H7 (cell line): Measurements from ENCODE around the gene DAB2. TPM values are rescaled to one million over a fixed set of nuclear protein-coding genes. Genes with fewer than 3 reads are reported as not detected.

Experiments
- DNase-seq: peaks from one replicate; pipeline ENCODE4 v3.0.0; 2012
- H3K27me3 ChIP-seq: 2 replicates; pipeline ENCODE4 v1.6.0; 2011; ENCODE audit warnings: mild to moderate bottlenecking, low read length; ENCODE audit not compliant: control insufficient read depth, insufficient read depth
- H3K36me3 ChIP-seq: replicated peaks from 2 replicates; pipeline ENCODE4 v1.5.1; 2011; ENCODE audit warnings: low read length; ENCODE audit not compliant: control insufficient read depth, insufficient read depth
- H3K4me3 ChIP-seq: 2 replicates; pipeline ENCODE4 v1.5.1; 2011; ENCODE audit warnings: low read depth, mild to moderate bottlenecking, control low read depth, low read length, moderate library complexity; ENCODE audit not compliant: insufficient read depth
- total RNA-seq: library from RNA; depleted of rRNA; stranded (reverse); fragments of >200 nt; shearing (Covaris generic); gene quantifications from 2 replicates; pipeline ENCODE4 v1.2.3, GENCODE V29; 2014

Gene DAB2
- total RNA-seq, 1 experiment from 2014 or later, result 3.7 TPM

DNA sequence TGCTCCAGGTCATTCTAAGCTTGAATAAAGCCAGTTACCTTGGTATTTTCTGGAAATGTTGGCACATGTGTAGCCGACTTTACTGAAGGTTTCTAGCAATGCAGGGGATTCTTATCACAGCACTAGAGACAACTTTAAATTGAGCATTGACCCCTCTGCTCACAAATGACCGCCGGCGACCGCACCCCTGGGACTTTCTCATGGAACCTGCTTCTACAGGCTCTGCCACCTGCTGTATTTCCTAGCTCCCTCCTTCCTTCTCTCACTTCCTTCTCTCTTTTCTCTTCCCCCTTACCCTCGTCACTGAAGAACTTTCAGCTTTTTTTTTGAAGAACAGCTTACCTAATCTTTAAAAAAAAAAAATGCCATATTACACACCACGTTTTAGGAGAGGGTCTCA is 30.9 kb upstream of the DAB2 start:
- Histone ChIP-seq H3K36me3 (no peaks in the 10 kb centered on the region), H3K27me3 (no peaks in the 10 kb centered on the region), H3K4me3 (no peak overlapping the region)
- DNase-seq, result no peak

DNA sequence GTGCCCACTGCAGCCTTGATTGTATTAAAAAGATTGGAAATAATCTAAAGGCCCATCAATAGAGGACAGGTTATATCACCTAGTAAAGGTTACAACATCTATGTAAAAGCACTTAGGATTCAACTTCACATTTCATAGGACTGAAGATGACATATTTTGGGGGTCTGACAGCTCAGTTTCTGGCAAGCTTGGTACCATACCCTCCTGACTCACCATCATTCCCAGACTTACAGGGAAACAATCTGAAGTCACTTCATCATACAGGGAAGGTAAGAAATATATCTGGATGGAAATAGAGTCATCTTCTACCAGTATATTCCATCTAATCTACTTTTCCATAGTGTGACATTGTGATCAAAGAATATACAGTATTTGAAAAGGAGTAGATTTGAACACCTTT is 28.8 kb upstream of the DAB2 start:
- H3K27me3 ChIP-seq, result no peaks in the 10 kb centered on the region
- no peak for DNase-seq
- H3K4me3 ChIP-seq, result no peak overlapping the region
- no peaks in the 10 kb centered on the region for H3K36me3 ChIP-seq

DNA sequence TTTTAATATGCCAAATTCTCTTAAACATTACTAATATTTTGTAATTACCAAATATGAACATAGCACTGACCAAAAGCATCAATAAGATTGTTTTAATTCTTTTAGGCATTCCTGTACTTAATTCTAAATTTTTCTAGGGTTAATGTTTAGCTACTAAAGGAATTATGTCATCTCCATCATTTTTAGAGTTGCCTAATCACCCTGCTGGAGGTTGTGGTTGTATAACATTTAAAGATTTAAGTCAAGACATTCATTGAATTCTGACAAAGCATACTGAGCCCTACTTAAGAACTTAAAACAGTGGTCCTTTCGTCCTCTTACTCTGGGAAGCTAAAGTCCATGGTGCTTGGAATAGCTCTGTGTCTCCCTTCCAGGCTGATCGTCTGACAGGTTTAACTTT is 28.1 kb upstream of the DAB2 start:
- Histone ChIP-seq H3K4me3 (no peak overlapping the region), H3K27me3 (no peaks in the 10 kb centered on the region), H3K36me3 (no peaks in the 10 kb centered on the region)
- no peak for DNase-seq

DNA sequence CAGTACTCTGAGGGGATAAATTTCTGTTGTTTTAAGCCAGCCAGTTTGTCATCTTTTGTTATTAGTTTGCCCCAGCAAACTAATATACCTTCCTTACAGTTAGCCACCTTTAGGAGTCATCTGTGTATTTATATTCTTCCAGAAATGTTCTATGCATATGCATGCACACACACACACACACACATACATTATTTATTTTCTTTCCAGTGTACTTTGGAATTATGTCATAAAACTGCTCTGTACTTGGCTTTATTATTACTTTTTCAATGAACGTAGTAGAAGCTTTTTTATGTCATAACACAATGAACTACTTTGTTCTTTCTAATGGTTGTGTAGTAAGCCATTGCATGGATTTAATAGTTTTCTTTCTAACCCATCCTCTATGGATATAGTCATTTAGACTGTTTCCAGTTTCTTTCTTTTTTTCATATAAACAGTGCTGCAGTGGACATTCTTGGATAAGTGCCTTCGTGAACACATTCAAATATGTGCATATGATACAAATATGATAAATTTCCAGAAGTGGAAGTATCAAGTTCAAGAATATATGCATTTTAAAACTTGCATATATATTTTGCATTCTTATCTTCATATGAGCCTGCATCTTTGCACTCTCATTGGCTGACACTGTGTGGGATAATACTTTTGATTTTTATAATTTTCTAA is 26.6 kb upstream of the DAB2 start:
- H3K4me3 ChIP-seq, result no peak overlapping the region
- H3K36me3 ChIP-seq, result no peaks in the 10 kb centered on the region

DNA sequence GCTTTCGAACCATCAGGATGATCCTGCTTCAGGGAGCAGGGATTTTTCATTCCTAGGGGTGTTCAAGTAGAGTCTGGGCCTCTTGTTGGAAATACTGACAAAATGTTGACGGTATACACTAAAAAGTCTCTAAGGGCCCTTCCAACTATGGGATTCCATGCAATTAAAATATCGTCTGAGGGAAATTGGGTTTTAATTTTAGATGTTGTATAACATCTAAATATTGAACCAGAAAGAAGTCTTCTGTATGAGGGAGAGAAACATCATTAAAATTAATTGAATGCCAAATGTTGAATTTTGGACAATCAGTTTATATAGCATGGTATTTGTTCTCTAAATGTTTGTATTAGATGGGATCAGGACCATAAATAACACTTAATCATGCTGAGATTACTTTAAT is 25.7 kb upstream of the DAB2 start:
- Histone ChIP-seq H3K27me3 (no peaks in the 10 kb centered on the region), H3K36me3 (no peaks in the 10 kb centered on the region)

More for the DNA sequence above, 26.6 kb upstream of the DAB2 start:
- H3K27me3 ChIP-seq, result no peaks in the 10 kb centered on the region
- DNase-seq, result no peak

DNA sequence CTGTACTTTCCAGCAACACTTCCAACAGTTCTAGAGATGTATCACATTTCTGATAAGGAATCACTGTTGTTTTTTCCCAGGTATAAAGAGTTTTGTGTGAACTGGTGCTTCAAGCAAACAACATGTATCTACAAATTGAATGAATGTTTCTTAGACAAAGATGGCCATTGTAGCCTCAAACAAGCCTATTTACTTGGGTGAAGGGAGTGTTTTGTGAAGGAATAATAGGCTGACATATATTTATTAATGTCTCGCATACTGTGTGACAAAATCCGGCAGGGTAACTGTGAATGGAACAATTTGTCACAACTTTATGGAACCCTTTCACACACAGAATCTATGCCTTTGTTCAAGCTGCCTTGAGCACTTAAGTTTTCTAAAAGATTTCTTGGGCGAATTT is 24.8 kb upstream of the DAB2 start:
- H3K27me3 ChIP-seq, result no peaks in the 10 kb centered on the region
- no peak for DNase-seq
- H3K4me3 ChIP-seq, result no peak overlapping the region
- no peaks in the 10 kb centered on the region for H3K36me3 ChIP-seq

More for the DNA sequence above, 25.7 kb upstream of the DAB2 start:
- no peak overlapping the region for H3K4me3 ChIP-seq
- DNase-seq, result no peak

DNA sequence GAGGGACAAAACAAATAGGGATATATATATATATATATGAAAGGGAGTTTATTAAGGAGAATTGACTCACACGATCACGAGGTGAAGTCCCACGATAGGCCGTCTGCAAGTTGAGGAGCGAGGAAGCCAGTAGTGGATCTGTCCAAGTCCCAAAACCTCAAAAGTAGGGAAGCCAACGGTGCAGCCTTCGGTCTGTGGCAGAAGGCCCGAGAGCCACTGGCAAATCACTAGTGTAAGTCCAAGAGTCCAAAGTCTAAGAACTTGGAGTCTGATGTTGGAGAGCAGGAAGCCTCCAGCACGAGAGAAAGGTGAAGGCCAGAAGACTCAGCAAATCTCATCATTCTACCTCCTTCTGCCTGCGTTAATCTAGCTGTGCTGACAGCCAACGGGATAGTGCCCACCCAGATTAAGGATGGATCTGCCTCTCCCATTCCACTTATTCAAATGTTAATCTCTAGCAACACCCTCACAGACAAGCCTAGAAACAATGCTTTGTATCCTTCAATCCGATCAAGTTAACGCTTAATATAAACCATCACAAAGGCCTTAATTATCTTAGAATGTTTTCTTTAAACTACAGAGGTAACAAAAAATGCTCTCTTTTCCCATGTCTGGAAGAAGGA is 23.8 kb upstream of the DAB2 start:
- no peaks in the 10 kb centered on the region for H3K36me3 ChIP-seq

DNA sequence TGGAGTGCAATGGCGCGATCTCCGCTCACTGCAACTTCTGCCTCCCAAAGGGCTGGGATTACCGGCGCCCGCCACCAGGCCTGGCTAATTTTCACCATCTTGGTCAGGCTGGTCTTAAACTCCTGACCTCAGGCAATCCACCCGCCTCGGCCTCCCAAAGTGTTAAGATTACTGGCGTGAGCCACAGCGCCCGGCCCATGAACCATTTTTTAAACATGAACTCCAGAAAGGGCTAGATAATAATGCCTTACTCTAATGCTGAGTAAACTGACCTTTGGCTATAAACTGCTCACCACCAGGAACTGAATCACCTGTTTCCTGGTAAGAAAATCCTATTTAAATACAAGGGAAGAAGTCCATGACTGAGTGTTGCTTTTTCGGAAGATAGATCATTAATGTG is 23.2 kb upstream of the DAB2 start:
- H3K4me3 ChIP-seq, result no peak overlapping the region
- H3K36me3 ChIP-seq, result no peaks in the 10 kb centered on the region
- H3K27me3 ChIP-seq, result no peaks in the 10 kb centered on the region
- no peak for DNase-seq

More for the DNA sequence above, 23.8 kb upstream of the DAB2 start:
- no peak overlapping the region for H3K4me3 ChIP-seq
- H3K27me3 ChIP-seq, result no peaks in the 10 kb centered on the region
- DNase-seq, result no peak

DNA sequence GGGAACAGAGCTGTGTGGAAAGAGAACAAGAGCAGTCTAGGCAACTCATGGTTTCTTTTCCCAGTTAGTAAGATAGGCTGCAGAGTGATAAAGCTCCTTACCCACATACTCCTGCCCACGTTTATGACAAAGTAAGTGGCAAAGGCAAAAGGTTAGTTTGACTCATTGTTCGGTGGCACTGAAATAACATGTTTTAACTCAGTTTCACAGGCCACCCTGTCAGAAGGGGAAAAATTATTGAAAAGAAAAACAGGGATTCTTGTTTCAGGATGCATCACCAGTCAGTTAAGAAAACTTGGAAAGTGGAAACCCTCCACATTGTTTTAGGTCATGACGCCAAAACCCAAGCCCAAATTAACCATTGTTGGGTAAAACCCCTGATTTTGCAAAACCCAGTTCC is 22.3 kb upstream of the DAB2 start:
- no peaks in the 10 kb centered on the region for H3K36me3 ChIP-seq
- no peaks in the 10 kb centered on the region for H3K27me3 ChIP-seq
- no peak for DNase-seq
- H3K4me3 ChIP-seq, result no peak overlapping the region

DNA sequence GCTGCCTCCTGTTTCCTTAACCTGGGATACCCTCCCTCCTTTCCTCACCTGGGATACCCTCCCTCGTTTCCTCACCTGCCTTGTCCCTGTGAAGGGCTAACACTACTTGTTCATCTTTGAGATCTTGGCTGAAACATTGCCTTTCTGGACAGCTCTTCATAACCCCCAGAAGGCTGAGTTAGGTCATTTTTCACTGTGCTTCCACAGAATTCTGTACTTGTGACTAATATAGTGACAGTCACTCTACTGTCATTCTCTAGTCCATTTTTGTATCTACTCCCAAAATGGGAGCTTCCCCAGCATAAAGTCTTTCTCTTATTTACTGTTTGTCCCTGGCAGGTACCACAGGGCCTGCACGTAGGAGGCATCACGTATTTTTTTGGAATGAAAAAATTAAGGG is 21.5 kb upstream of the DAB2 start:
- no peak overlapping the region for H3K4me3 ChIP-seq
- DNase-seq, result no peak
- no peaks in the 10 kb centered on the region for H3K36me3 ChIP-seq
- H3K27me3 ChIP-seq, result no peaks in the 10 kb centered on the region

DNA sequence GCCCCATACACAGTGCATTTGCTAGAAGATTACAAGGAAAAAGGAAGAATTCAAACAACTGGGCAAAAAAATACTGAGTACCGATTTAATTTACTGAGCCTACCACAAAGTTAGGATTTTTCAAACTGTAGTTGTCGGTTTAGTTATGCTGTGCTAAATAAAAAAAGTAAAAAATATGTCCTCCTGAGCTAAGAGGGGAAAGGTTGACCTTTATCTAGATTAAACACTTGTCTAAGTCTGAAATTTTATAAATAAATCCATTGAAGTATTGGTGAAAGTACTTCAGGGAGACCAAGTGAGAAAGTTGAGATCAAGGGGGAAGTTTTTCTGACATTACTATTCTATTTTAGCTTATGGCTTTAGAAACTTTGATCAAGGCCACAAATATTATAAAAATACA is 19.1 kb upstream of the DAB2 start:
- H3K36me3 ChIP-seq, result no peaks in the 10 kb centered on the region
- DNase-seq, result no peak
- no peak overlapping the region for H3K4me3 ChIP-seq
- no peaks in the 10 kb centered on the region for H3K27me3 ChIP-seq

DNA sequence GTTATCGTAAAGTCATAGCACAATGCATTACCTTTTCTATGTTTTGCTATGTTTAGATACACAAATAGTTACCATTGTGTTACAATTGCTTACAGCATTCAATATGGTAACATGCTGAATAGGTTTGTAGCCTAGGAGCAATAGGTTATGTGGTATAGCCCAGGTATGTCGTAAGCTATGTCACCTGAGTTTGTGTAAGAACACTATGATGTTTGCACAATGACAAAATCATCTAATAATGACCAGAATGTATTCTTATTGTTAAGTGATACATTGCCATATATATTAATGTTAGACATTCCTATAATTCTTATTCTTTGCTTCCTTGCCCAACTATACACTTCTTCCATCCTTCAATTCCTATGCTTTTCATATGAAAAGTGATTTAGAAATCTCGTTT is 18.2 kb upstream of the DAB2 start:
- DNase-seq, result no peak
- Histone ChIP-seq H3K36me3 (no peaks in the 10 kb centered on the region), H3K27me3 (no peaks in the 10 kb centered on the region), H3K4me3 (no peak overlapping the region)

DNA sequence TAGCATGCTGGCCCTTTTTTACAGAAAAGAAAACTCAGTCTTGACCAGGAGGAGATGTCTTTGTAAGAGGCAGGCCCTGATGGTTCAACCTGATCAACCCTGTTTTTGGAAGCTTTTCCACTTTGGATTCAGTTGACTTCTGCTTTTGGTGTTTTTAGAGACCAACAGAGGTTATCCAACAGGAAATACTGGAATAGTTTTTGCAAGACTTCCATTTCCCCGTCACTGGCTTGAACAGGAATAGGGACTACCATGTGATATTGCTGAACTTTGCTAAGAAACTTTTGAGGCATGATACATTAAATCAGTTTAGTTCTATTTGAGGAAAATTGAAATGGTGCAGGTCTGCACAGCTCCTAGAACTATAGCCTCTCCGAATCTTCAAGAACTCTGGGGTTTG is 17.1 kb upstream of the DAB2 start:
- no peaks in the 10 kb centered on the region for H3K27me3 ChIP-seq
- H3K4me3 ChIP-seq, result no peak overlapping the region
- no peak for DNase-seq
- H3K36me3 ChIP-seq, result no peaks in the 10 kb centered on the region

DNA sequence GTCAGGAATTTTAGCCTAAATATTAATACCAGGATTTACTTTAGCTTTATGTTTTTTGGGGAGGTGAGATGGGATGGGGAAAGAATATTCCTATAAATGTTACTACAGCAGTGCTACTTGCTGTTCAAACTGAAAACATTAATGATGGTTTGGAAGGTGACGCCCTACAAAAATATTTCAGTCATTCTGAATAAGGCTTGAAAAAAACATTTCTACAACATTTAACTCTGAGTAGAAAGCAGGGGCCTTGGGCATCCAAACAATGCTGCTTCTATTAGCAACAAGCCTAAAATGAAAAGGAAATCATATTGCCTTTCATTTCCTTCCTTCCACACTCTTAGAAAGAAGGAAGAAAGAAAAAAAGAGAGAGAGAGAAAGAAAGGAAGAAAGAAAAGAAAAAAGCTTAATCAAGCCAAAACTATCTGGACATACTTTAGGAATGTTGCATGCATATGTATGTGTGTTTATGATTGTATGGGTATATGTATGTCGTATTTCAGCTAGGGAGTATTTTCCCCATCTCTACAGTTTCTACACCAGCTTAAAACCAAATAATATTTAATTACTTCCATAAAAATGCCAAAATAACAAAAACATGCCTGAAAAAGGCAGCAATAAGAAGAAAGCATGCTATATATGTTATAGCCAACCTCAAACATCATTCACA is 16.3 kb upstream of the DAB2 start:
- no peak for DNase-seq
- Histone ChIP-seq H3K36me3 (no peaks in the 10 kb centered on the region), H3K27me3 (no peaks in the 10 kb centered on the region), H3K4me3 (no peak overlapping the region)

DNA sequence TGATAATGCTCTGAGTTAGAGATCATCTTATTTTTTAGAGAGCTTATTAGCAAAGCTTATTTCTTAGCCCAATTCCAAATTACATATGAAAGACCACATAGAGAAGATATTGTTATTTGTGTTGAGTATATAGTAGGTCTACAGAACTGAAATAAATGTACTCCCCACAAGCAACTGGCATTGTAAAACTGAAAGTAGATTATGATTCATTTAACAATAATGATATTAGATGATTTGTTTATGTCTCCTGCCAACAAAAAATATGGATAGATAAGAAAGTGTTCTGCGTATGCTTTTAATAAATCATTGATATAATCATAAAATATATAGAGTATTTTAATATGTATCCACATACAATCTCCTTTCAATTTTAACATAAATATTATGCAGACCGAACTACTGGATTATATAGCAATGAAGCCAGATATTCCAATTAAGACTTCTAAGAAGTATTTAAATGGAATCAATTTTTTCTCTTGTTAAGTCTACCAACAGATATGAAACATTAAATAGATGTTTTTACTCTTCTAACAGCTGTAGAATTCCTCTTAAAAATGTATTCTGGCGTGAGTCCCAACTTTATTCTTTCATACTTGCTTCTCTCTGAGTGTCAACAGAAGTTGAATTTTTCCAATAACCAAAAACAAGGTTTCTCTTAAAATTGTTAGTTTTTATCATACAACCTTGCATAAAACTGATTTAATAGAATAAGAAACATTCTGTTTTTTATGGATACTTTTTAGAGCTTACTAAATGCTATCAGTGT is 15.6 kb upstream of the DAB2 start:
- H3K27me3 ChIP-seq, result no peaks in the 10 kb centered on the region
- no peaks in the 10 kb centered on the region for H3K36me3 ChIP-seq
- DNase-seq, result no peak
- no peak overlapping the region for H3K4me3 ChIP-seq
